GM18951 (cell line): Measurements from ENCODE around the gene ABCG8.

Experiments
- POLR2A ChIP-seq: IDR thresholded peaks from 4 replicates; pipeline ENCODE4 v1.6.1; 2011; ENCODE audit warnings: mild to moderate bottlenecking; ENCODE audit not compliant: insufficient read length, insufficient read depth; ENCODE audit errors: extremely low read depth
- in situ Hi-C: fragments of 300-500 bp; cut with MboI; formaldehyde crosslinking; loops from one replicate; pipeline ENCODE4 v1.12.0; 2022; ENCODE audit warnings: low sequenced_read_pairs, mixed read lengths, inconsistent platforms; ENCODE audit not compliant: unreplicated experiment

ABCG8 gene

GRCh38 chr2:43839776-43840564, 1.2 kb downstream of the ABCG8 start:
- in situ Hi-C loops = no loop called here
- TF ChIP-seq POLR2A = no peak

GRCh38 chr2:43840965-43841364, 2.2 kb downstream of the ABCG8 start:
- in situ Hi-C loops = no loop called here
- no peak for TF ChIP-seq POLR2A

GRCh38 chr2:43841949-43842865, 3.4 kb downstream of the ABCG8 start:
- no peak for TF ChIP-seq POLR2A
- in situ Hi-C loops = no loop called here

GRCh38 chr2:43842866-43843226, 4.1 kb downstream of the ABCG8 start:
- in situ Hi-C loops = no loop called here
- TF ChIP-seq POLR2A = no peak

- in situ Hi-C loops = no loop called here
- TF ChIP-seq POLR2A = no peak
Measured at GRCh38 chr2:43845181-43845580, 6.4 kb downstream of the ABCG8 start.

GRCh38 chr2:43846140-43846793, 7.5 kb downstream of the ABCG8 start:
- in situ Hi-C loops = no loop called here
- no peak for TF ChIP-seq POLR2A

GRCh38 chr2:43848214-43848613, 9.4 kb downstream of the ABCG8 start:
- in situ Hi-C loops = no loop called here
- TF ChIP-seq POLR2A = no peak

- in situ Hi-C loops = no loop called here
- no peak for TF ChIP-seq POLR2A
Measured at GRCh38 chr2:43851011-43851980, 12.5 kb downstream of the ABCG8 start.

GRCh38 chr2:43852196-43852730, 13.5 kb downstream of the ABCG8 start:
- in situ Hi-C loops = no loop called here
- TF ChIP-seq POLR2A = no peak

GRCh38 chr2:43853141-43854081, 14.6 kb downstream of the ABCG8 start:
- in situ Hi-C loops = no loop called here
- TF ChIP-seq POLR2A = no peak

GRCh38 chr2:43854671-43855070, 15.9 kb downstream of the ABCG8 start:
- in situ Hi-C loops = no loop called here
- TF ChIP-seq POLR2A = no peak
